Stimulated activated CD4-positive, alpha-beta T cell treated with anti-CD3 and anti-CD28 coated beads, TNF-alpha, amount 100 ng/mL, for 24 hours (primary cell): ENCODE measurements around the gene PDHX.
A peak's percentile ranks its signal among the peaks of the same experiment; 100 is the strongest.

Source experiments
- DNase-seq, 3 experiments: peaks; one replicate each; pipeline ENCODE4 v3.0.0-alpha.2; 2020; ENCODE audit warnings: low read depth in 3 of 3

PDHX gene

GRCh38 chr11:35045236-35045820 lies 128.9 kb downstream of the PDHX start:
- peak; percentile 28 to 52 (median 36) for DNase-seq
